GM18870 (cell line): ENCODE data around the gene IFITM10.
A peak's percentile ranks its signal among the peaks of the same experiment; 100 is the strongest.

Experiments used
- ATAC-seq: cut with Tn5 transposase; IDR thresholded peaks from one replicate; pipeline ENCODE4 v1.9.1; 2021; ENCODE audit warnings: moderate library complexity; ENCODE audit not compliant: unreplicated experiment

IFITM10 gene

DNA sequence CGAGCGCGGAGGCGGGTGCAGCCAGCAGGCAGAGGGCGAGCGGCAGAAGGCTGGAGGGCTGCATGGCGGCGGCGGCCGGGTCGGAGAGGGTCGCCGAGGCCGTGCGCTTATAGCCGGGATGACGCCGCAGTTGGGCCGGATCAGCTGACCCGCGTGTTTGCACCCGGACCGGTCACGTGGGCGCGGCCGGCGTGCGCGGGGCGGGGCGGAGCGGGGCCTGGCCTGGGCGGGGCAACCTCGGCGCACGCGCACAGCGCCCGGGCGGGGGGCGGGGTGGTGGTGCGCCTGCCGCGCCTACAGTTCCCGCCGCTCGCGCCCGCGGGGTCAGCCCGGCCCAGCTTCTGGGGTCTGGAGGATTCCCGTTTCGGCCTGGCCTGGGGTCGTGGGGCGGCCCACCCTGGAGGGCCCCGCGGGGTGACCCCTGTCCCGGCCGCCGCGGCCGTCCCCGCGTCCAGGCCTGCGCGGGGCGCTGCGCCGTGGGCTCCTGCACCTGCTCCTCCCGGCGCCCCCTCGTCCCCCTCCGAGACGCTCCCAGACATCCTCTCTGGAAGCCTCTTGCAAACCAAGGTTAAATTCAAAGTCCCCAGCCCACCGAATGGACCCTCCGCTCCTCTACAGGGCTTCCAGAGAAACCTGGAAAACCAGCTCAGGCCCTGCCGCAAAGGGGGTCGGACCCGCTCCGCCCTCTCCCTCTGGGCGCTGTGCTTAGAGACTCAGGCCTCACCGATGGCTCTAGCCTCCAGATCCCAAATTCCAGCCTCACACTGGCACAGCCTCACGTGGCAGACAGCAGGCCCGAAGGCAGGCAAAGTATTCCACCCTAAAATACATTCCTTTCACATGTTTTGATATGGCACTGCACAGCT is 13.6 kb upstream of the IFITM10 start, which contains the start of gene CTSD:
CTSD (minus strand) TSS at position 132 of the 866 bp plus-strand sequence; CDS start at position 64, 68 bp downstream.
- ATAC-seq: peak; percentile 52

DNA sequence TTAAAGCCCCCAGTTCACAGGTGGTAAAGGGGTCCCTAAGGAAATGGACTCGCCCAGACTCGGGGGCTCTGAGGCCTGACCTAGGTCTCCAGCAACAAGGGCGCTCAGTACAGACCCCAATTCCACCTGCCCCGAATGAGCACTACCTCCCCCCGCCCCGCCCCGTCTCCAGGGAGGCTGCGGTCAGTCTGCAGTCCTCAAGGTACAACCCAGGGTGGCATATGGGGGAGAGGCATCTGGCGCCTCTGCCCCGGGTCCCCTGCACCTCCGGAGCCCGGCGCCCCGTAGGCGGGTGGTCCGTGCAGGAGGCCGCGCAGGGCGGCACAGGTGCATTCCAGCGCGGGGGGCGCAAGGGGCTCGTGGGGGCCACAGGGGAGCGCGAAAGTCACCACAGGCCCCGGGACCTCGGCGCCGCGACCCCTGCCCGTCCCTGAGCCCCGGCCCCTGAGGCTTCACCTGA is 13.0 kb upstream of the IFITM10 start:
- no peak for ATAC-seq

DNA sequence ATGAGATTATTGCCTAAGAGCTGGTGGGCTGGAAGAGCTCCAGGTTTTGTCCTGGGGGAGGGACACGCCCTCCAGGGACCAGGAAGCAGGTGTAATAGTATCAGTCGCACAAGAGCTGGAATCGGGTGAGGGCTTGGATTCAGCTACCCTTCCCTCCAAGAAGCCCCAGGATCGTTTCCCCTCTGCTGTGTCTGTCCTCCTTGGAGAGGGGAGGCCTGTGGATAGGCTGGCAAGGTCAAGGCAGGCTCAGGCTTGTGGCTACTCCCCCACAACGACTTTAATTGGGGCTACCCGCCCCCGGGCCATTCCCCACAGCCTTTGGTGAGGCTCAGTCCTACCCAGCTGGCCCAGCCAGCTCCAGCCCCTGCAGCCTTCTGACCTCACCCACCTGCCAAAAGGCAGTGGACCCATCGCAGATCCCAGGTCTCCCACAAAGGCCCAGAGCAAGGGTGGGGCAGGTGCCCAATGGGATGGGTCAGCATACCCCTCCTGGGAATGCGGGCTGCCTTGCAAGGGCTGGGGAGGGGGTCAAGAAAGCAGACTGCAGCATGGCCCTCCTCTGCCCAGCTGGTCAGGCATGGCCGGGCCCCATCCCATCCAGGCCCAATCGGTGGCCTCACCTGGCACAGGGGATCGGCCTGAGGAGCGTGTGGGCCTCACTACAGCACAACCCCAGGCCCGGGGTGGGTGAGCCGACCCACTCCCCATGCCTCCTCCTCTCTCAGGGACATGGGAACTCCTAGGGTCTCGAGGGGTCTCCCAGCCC is 12.3 kb upstream of the IFITM10 start:
- no peak for ATAC-seq

DNA sequence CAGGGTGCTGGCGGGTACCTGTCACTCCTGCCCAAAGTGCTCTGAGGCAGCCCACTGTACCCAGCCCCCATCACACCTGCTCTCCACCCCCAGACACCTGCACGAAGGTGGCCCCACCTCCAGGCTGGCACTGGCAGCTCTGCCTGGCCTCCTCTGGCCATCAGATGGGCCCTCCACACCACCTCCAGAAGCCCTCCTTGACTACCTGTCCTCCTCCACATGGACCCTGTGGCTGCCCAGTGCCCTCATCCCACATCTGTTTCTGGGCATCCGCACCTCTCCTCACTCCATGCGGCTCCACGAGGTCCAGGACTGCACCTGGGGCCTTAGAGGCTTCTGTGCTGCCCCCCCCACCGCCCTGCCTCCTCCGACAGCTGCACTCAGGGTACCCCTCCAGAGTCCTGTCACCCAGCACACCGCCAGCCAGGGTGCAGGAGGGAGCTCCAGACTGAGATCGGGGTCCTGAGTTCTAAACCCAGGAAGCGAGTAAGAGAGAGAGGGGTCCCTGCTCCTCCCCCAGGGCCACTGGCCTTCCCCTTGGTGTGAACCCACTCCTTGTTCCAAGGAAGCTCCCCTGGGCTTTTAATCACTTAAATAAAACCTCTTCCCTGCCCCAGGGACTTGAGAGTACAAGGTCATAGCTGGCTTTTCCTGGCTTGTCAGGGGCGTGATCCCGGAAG is 11.6 kb upstream of the IFITM10 start:
- ATAC-seq: no peak

DNA sequence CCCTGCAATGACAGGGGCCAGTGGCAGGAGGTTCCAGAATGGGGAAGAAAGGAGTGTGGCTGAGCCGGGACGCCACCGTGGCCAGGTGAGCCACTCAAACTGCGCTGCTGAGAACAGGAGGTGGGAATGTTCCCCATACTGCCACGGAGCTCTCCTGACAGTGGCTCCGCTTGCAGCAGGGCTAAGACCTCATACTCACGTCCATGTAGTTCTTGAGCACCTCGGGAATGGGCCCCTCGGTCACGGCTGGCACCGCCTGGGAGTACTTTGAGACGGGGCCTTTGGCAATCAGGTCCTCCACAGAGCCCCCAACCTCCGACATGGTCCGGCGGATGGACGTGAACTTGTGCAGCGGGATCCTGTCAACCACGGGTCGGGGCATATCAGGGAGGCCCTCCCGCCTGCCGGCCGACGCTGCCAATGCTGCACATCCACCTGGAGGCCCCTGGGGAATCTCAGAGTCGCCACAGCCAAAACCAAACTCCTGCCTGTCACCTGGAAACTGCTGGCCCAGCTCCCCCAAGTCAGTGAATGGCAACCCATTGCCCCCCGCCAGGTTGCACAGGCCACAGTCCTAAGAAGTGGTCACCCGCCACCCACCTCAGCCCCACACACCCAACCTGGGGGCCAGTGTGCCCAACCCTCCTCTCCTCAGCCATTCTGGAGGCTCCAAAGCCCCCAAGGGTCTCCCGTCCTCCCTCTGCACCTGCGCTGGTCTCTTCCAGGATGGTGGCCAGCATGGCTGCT is 10.9 kb upstream of the IFITM10 start:
- no peak for ATAC-seq

DNA sequence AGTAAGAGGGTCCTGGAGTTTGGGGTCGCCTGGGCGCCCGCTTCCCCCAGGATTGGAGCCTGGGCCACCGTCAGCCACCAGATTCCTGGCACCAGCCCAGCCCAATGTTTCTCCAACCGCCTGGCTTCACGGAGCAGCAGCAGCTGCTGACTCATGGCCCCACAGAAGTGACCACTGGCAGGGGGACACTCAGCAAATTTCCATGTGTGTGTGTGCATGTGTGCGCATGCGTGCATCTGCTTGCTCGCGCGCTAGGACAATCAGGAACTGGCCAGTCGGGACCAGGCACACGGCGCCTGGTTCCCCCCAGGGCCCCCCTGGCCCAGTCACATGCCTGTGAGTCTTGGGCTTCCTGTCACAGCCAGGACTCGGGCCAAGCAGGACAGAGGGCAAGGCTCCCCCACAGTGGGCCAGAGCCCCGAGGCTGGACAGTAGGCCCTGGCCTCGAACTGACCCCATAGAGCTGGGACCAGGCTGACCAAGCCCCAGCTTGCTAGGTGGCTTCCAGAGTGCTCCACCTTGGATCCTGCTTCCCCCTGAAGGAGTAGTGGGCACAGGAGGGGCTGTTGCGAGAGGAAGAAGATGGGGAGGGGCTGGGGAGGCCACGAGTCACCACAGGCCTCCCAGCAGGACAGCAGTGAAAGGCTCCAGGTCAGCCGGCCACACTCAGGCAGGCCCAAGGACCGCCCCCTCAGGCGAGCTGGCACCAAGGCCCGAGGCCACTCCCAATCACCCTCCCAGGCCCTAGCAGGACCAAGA is 10.1 kb upstream of the IFITM10 start:
- ATAC-seq: no peak

DNA sequence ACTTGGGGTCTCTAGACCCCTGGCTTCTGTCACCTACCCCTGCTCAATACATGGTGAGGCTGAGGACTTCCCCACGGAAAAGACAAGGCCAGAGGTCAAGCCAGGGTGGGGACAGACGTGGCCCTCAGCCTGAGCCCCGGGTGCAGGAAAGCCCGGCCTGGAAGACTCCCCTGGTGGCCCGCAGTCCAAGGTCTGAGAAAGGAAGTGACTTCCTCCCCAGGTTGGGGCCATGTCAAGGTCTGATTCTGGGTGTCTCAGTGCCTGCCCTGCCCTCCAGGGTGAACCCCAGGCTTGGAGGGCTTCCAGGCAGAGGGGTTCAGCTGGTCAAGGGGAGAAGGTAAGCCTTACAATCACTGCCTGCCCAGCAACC is 9.4 kb upstream of the IFITM10 start:
- ATAC-seq: no peak

DNA sequence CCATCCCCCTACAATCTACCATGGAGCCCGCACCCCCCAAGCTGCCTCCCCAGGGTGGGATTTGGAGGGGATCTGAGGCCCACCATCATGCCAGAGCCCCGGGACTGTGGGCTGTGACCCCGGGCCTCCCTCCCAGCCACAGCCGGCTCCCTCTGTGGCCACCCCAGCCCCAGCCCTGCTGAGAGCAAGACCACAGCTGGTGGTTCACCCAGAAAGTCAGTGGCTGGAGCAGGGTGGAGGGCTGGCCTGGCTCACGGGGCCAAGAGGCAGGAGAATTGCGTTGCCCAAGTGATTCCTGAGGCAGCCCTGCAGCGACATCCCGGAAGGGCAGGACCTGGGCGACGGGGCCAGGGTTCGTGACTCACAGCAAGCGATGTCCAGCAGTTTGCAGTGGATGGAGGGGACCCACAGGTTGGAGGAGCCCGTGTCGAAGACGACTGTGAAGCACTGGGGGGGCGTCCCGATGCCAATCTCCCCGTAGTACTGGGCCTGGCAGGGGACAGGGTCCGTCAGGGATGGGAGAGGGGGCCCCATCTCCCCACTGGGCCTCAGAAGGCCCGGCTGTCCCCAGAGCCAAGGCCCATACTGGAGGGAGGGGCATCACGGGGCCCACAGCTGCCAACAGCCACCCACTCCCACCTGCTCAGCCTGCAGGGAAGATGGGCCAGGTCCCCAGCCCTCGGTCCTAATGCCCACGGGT is 8.9 kb upstream of the IFITM10 start:
- ATAC-seq: no peak

DNA sequence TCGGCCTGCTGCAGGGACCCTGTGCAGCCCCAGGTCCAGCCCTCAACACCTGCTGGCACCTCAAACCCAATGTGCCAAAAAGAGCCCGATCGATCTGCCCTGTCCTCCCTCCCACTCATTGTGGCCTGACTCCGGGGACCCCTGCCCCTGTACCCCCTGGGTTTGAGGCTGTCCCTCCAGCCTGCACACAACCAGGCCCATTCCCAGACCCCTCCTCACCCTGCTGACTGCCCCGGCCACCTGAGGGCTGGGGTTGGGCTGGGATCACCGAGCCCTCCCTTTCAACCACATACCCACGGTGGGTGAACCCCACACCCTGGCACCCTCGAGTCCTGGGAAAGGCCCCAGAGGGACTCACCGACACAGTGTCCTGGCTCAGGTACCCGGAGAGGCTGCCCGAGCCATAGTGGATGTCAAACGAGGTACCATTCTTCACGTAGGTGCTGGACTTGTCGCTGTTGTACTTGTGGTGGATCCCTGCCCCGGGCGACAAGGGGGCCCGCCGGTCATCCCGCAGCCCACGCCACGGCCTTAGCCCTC is 8.3 kb upstream of the IFITM10 start:
- no peak for ATAC-seq

DNA sequence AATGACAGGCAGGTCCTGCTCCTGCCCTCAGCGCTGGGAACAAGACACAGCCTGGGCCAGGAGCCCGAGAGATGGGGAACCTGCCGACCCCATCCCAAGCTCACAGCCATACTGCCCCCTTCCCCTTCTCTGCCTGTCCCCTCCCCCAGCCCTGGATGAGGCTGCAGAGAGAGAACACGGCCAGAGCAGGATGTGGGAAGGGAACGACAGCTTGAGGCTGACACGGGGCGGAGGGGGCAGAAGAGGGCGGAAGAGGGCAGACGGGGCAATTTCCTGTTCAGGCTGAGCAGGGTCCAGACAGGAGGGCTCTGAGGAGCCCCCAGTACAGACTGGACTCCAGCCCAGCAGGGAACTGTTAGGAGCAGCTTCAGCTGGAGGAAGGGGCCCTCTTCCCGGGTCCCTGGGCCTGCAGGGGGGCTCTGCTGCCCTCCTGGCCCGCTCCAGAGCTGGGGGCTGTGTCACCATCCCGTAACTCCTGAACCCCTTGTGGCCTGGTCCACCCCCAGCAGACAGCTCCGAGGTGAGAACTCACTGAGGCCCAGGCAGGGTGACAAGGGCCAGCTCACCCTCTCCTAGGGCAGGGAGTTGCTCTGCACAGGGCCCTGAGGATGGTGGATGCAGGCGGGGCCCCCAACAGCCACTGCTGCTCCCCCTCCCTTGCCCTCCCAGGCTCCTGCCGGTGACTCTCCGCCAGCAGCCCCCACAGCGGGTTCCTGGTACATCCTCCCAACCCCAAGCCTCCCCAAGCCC is 7.6 kb upstream of the IFITM10 start:
- ATAC-seq: no peak

DNA sequence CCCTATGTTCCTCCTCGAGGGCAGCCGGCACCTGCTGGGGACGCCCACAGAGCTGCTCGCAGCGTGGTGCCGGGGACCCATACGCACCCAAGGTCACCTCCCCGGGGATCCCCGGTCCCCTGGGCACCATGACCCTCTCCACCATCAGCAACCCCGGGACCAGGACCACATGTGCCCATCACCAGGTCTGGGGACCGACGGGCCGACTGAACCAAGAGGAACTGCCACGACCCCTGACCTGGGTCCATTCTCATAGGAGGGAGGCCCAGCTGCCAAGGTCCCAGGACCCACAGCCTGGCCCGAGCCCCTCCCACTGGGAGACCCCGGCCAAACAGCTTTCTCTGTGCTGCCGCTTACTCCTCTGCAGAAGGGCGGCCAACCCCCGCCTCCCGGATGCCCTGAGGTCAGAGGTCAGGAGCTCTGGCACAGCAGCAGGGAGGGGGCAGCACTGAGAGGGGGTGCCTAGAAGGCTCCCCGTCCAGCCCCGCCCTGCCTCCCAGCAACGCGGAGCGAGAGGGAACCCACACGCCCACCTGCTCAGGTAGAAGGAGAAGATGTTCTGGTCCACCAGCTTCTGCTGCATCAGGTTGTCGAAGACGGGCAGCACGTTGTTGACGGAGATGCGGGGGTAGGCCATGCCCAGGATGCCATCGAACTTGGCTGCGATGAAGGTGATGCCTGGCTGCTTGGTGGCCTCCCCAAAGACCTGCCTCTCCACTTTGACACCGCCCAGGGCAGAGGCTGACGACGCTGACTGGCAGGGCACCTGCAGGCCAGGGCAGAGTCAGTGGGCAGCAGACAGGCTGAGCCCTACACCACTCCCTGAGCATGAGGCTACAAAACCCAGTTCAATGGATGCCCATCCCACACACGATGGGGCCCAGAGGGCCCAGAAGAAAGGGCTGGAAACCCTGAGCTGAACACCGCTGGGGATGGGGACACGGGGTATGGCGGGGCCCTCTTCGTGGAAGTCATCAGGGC is 6.7 kb upstream of the IFITM10 start:
- no peak for ATAC-seq

DNA sequence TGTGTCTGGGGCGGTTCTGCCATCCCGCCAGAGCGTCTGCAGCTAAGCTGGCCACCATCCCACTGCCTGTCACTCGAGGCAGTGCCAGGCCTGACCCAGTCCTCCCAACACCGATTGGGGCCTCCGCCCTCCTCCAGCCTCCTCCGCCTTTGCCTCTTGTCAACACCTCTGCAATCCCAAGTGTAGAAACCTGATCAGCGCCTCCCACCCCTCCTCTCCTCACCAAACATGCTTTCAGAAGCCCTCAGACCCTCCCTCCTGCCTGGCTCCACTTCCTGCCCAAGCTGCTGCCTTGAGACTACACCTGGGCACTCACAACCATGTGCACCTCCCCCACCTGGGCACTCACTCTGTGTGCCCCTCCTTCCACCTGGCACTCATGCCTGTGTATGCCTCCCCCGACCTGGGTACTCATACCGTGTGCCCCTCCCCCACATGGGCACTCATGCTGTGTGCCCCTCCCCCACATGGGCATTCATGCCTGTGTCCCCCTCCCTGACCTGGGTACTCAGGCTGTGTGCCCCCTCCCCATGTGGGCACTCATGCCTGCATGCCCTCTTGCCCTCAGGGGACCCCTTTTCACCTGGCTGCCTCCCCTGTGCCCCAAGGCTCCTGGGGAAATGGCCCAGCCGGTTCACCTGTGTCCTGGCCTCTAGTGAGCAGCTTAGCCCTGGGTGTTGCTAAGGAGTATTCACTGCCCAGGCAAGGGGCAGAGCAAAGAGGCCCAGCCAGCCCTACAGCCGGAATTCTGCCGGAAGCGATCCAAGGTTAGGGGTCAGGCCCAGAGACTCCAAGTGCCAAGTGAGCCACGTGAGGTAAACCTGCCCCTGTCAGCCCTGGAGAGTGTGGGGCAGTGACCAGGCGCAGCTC is 5.5 kb upstream of the IFITM10 start:
- ATAC-seq: no peak

DNA sequence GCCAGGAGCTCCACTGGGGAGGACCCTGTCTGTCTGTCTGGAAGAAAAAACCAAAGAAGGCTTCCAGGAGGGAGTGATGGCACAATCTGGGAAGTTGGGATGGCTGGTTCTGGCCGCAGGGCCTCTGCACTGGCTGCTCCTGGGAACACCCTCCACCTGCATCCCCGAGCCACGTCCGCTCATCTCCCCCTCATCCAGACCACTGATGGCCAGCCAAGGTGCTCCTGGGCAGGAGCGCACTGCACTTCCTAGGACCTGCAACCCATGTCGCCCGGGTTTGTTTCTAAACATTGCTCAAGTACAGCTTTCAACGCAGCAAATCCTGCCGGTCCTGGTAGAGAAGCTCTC is 4.9 kb upstream of the IFITM10 start:
- ATAC-seq: no peak

DNA sequence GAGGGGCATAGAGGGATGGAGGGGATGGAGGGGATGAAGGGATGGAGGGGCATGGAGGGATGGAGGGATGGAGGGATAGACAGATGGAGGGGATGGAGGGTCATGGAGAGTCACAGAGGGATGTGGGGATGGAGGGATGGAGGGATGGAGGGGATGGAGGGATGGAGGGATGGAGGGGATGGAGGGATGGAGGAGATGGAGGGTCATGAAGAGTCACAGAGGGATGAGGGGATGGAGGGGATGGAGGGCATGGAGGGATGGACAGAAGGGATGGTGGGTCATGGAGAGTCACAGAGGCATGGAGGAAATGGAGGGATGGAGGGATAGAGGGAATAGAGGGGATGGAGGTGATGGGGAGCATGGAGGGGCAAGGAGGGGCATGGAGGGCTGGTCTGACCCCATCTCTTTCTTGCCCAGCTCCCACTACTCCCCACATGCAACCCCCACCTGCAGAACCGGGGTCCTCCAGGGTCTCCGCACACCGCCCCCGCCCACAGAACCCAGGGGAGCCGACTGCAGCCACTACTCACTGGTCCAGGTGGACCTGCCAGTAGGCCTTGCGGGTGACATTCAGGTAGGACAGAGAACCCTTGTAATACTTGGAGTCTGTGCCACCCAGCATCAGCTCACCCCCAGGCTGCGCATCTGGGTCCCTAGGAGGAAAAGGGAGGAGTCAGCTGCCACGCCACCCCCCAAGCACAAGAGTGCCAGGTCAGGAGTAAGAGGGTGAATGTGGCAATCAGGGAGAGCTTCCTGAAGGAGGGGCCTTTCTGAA is 4.2 kb upstream of the IFITM10 start:
- ATAC-seq: no peak

DNA sequence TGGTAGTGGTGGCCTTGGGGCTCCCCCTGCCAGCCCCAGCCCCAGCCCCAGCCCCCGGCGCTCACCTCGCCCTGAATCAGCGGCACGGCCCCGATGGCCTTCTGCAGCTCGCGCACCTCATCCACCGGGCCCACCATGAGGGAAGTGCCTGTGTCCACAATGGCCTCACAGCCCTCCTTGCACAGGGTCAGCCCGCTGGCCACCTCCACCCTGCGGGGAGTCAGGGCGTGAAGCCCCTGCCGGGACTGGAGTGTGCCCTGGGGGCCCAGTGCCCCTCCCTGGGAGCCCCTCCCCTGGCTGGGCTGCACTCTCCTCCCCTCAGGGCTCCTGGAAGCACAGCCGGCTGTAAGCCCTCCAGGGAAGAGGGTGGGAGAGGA is 3.5 kb upstream of the IFITM10 start:
- ATAC-seq: no peak
